HPDE6-E6E7 (cell line): Measurements from ENCODE around the gene TAF15.
A peak's percentile ranks its signal among the peaks of the same experiment; 100 is the strongest.

Experiments used
- DNase-seq: peaks from one replicate; pipeline ENCODE4 v3.0.0; 2011; ENCODE audit warnings: missing footprints; ENCODE audit errors: extremely low spot score

Gene TAF15

DNA sequence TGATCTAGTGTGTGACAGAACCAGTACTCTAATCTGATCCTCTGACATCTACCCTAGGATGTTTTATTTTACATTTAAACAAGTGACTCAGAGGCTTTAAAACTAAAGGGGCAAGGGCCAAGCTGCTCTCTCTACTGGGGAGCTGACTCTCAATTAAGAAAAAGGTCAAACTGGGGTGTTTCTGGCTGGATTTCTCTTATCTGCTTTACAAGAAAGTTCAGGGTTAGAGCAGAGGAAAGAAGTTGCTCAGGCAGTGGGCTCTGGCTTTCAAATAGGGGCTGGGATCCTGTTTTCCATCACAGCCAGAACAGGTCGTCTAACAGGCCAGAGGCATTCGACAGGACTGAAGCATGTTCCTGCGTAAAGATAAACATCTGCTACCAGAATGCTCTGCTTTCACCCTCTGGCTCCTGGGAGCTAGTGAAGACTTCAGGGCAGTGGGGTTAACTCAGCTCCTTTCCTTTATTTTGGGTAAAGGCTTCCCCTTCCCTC is 22.3 kb upstream of the TAF15 start:
- DNase-seq = no peak

DNA sequence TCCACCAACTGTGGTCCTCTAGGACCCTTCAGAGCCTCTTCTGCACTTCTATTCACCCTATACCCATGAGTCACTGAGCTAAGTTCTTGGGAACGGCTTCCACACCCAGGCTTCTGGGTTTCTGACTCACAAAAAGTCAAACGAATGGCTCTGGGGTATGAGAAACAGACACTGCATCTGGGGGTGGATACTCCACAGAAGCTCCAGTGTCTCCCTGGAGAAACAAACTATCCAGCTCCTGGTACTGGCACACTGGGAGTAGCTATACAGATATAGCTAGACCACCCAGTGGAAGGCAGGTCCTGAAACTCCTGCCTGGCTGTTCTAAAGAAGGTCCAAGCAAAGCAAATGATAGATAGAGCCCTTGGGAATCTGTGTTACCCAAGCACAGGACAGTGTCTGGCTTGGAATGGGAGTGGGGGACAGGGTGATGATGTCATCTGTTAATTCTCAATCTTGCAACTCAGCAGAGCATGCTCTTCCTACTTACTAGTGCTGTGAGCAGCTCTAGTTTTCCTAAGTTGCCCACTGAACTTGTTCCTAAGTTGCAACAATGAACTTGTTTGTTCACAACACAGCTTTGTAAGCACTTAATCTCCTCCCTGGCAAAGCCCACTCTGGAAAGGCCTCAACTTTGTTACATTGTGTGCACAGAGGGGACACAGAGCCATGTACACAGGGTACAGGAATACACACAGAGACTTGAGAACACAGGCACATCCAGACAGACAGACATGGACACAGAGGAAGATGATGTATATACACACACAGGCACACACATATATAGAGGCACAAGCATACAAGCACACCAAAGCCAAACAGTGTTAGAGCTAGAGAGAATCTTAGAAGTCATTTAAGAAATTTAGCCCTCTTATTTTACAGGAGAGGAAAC is 20.6 kb upstream of the TAF15 start:
- peak; percentile 89 for DNase-seq

DNA sequence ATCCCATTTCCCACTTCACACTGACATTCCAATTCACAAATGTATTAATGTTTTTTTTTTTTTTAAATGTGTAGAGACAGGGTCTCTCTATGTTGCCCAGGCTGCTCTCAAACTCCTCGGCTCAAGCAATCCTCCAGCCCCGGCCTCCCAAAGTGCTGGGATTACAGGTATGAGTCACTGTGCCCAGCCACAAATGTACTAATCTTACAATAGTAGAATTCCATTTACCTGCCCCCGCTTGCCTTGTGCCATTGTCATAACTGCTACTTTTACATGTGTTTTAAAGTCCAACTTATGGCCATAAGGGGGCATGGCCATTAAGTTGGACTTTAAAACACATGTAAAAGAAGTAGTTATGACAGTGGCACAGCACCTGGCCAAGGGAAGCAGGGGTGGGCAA is 18.4 kb upstream of the TAF15 start:
- no peak for DNase-seq

DNA sequence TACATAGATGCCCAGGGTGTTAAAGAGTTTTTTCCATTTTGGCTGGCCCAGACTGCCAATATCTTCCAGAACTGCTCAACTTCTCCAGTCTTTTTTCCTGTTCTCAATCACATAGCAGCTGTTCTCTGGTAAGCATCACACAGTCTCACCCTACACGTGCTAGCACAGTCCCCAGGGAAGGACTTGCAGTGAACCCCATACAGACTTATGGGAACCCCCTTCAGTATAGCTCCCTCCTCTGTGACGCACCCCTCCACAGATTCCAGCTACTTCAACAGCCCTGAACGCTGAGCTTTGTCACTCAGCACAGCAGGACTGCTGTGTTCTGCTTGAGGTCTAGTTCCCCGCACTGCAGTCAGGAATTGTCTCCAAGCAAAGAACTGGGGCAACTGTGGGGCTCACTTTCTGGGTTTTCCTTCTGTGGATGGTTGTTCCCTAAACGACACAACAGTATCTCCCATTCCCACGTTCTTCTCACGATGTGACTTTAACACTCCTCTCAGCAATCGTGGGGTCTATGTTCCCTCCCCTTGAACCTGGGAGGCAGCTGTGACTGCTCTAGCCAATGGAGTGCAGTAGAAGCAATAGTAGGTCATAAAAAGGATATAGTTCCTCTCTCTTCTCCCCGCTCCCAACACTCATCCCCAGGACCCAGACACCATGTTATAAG is 17.5 kb upstream of the TAF15 start:
- DNase-seq = no peak

DNA sequence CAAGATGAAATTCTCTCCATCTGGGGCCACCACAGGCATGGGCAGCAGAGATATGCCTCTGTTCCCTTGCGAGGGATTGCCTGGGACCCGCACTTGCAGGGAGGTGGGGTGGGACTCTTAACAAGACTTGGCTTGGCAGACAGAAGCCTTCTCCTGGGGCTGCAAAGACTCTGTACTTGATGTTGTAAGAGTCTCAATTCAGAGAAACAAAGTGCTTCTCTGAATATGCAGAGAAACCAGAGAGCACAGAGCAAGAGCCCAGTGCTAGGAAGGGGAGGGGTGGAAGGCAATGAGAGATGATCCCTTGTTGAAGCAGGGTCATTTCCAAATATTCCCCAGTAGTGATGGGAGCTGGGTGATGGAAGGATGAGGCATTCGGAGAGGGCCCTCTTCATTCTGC is 16.0 kb upstream of the TAF15 start:
- no peak for DNase-seq

DNA sequence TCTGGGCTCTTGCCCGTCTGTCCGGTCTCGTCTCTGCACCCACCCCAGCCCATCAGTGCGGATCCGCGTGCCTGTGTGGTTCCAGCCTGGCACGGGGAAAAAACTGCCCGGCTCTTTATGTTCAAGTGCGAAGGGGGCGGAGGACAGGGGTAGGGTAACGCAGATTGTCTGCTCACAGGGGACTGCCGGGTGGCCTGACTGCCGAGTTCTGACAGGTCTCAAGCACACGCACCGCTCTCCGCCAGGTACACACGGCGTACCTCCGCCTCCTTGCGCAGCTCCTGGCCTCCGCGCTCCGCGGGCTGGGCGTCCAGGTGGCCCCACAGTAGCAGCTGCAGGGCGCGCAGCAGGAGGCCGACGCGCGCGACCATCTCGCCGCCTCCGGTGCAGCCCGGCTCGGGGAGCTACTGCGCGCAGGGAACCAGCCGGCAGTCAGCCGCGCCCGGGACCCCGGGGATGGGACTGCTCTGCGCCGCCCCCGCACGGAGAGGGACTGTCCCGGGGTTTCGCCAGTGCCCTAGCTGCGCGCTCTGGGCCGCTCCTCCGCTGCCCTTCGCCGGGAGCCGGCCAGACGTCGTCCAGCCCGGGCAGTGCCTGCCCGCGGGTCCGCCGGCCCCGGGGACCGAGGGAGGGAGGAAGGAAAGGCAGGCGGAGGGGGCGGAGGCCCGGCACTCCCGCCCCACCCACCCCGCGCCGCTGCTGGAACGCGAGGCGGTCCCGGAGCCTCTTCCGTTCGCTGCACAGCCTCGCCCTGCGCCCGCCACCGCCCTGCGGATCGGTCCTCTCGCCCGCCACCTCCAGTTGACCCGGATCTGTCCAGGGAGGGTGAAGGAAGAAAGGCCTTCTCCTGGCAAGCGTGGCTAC is 14.0 kb upstream of the TAF15 start, which contains the start of gene MMP28:
TSS of gene MMP28 (minus strand) at position 635 of the 864 bp plus-strand sequence. CDS start at position 371, 264 bp downstream.
- DNase-seq = peak; percentile 70

DNA sequence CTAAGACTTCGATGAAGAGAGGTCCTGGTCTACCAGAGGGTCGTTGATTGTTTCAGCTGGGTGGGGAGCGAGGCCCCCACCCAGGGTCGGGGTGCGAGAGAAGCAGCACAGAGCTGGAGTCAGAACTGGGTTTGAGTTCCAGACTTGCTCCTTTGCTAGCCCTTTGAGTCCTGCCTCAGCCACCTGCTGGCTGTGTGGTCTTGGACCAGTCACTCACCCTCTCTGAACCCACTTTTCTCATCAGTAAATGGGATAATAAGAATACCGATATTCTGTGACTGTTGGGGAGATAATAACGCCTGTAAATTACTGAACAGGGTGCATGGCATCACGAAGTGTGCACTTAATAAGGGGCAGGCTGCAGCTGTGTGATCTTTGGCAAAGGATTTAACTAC is 13.4 kb upstream of the TAF15 start:
- no peak for DNase-seq

DNA sequence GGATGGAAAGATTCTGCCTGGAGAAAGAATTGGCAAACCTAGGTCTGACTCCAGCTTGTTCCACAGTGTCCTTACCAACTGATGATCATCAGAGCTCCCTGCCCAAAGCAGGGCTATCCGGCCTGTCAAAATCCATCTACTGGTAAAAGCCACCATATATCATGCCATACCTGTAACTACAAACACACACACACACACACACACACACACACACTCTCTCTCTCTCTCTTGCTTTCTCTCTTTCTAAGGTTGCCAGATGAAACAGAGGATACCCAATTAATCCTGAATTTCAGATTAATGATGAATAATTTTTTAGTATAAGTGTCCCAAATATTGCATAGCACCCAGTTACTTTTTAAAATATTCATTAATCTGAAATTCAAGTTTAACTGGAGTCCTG is 12.3 kb upstream of the TAF15 start:
- no peak for DNase-seq

DNA sequence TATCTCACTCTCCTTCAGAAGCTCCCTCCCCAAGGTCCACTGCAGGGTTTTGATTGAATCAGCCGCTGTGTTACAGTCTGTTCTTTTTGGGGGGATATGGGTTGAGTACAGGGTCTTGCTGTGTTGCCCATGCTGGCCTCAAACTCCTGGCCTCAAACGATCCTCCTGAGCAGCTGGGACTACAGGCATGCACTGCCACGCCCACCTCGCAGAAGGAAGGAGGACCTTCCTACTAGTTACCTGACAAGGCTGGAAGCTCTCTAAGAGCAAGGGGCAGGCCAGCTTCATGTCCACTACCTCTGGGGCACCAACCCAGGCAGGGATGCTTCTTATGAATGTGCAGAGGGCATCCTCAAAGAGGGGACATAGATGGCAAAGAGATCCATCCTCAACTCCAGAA is 11.9 kb upstream of the TAF15 start:
- DNase-seq = no peak

DNA sequence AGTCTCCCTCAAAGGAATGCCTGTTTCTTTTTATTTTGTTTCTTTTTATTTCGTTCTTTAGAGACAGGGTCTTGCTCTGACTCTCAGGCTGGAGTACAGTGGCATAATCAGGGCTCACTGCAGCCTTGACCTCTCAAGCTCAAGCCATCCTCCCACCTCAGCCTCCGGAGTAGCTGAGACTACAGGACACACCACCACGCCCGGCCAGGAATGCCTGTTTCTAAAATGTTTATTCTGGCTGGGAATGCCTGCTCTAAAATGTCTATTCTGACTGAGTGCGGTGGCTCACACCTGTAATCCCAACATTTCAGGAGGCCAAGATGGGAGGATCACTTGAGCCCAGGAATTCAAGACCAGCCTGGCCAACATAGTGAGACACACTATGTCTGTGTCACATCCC is 11.4 kb upstream of the TAF15 start:
- no peak for DNase-seq

DNA sequence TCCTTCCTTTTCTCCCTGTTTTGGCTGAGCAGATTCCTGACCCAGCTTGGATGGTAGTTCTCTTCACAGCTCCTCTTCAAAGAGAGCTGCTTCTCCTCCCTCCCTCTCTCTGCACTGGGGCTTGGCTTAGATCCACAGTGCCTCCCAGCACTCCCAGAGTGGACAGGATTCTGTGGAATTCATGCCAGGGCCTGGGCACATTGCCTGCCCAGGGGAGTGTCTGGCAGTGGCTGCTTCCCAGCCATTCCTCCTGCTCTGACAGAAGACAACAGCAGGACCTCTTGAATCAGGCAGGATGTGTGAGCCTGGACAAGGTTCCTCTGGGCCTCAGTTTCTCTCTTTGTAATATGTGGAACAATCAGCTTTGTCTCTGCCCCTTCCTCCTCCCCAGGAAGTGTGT is 9.3 kb upstream of the TAF15 start:
- no peak for DNase-seq

DNA sequence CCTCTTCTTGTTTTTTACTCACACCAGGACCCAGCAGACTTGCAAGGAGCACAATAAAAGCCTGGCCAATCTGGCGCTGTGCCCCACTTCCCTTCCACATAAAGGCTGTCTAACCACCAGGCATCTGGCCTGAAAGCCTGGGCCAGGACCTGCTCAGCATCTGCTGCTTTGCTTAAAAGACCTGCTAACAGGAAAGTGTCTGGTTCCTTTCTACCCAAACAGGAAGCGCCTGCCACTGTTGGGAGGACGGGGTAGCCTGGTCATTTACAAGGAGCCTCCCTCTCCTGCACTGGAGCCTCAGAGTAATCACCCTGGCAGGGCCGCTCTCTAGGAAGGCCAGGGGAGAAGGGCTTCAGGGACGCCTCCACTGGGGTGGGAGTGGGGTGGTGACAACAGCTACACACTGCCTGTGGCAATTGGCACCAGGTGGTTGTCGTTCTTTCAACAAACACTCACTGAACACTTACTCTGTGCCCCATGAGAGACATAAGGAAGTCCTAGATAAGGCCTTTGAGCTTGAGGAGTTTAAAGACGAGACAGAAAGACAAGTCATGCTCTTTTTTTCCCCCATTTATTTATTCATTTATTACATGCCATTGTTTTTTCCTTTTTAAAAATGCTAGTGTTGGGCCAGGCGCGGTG is 7.6 kb upstream of the TAF15 start:
- DNase-seq = no peak

DNA sequence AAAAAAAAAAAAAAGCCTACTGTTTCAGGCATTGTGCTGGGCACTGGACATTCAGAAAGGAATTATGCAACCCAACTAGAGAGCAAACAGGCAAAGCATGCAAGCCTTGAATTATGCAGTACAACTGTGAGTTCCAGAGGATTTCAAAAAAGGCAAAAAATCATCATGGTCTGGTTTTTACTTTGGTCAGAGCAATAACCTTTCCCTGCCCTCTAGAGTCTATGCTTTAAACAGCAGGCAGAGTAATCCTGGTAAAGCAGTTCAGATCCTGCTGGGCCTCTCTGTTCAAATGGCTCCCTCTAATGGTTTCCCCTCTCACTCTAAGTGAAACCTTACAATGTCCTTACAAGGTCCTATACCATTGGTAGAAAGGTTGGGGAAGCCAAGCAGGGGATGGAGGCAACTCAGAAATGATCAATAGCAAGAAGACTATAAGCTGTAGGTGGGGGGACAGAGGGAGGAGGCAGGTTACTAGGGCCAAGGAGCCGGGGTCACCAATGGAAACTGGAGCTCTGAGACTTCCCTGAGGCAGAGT is 4.6 kb upstream of the TAF15 start:
- DNase-seq = peak; percentile 89

DNA sequence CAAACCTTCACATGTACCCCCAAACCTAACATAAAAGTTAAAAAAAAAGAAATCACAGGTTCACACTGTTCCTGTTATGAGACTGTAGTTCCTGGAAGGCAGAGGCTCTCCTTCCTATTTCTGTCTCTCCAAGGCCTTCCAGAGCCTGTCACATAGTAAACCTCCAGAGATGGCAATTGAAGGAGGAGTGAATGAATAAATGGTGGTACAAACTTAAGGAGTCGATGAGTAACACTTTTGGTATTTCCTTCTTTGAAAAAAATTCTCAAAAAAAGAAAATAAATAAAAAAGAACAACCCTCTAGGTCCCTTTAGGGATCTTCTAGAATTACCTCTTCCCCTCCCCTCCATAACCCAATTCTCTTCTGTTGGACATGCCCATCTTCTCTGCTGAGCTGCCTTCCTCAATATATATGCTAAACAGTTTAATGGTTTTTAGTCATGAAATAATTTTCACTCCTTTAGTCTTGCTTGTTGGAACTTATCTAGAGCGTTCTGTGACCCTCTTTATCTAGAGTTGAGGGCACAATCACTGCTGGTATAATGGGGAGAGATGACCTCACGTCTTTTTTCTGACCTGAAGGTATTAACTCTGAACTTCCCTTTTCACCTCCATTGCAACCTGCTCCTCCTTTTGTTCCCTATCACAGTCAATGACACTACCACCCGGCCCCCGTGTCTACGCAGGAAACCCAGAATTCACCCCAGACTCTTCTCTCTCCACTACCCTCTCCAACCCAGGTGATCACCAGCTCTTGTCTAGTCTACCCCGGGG is 1.7 kb upstream of the TAF15 start:
- DNase-seq = no peak

DNA sequence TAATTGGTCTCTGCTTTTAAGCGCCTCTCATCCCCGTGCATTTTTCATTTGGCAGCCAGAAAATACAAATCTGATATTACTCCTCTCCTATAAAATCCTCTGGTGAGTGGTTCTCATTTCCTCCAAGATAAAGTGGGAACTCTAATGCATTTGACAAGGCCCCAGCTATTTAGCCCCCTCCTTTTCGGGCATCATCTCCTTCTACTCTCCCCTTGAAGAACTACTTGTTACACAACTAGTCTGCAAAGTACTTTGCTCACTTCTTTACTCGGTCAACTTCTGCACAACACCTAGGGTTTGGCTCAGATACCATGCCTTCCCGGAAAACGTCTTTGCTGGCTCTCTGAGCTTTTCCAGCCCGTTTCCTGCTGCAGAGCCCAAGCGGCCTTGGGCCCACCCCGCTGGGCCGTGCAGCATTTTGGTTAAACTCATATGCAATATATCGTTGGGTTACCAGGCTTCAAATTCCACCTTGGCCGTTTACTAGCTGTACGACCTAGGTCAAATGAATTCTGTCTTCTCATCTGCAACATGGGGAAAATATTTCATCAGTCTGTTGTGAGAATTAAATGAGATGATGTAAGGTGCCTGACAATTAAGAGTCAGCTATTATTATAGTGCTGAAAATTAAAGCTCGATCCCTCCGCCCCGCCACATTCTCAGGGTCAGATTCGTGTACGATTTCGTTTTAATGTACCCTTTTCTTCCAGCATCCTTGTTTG is 883 bp upstream of the TAF15 start:
- DNase-seq = no peak

DNA sequence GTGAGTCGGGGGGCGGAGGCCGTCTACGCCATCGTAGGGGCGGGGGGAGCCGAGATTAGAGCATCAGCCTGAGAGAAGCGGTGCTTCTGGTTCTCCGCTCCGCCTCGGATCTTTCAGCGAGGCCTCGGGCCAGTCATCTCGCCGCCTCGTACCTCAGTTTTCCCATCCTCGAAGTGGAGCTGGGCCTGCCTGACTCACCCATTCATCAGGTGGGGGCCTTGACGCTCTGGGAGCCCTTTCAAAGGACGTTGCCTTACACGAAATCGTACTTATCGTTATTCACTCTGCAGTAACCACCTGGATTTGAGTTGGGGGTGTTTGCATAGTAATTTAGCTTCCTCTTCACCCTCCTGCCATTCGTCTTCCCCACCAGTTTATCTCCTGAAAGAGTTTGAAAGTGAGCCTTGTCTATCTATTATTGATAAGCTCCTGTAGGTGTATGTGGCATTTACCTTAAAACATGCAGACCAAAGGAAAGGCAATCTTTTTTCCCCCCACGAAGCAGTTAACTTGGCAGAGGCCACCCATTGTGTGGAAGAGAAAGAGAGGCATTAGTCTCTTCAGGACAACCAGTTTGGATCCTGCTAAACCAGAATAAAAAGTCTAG is 674 bp downstream of the TAF15 start:
- no peak for DNase-seq

DNA sequence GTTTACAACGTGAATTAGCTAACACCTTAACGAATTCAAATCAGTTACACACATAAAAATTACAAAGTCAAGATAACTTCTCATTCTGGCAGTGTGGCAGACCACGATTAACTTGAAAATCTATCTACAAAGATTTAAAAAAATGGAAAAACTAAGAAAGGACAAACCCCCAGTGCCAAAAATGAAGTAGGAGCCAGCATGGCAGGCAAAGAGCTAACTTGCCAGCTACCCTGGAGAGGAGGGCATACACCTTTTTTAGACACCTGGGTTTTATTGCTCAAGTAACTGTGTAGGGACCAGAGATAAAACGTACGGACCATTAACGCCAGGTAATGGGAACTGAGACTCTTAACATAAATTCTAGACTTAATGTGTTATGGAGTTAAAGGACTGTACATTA is 2.5 kb downstream of the TAF15 start:
- DNase-seq = no peak

DNA sequence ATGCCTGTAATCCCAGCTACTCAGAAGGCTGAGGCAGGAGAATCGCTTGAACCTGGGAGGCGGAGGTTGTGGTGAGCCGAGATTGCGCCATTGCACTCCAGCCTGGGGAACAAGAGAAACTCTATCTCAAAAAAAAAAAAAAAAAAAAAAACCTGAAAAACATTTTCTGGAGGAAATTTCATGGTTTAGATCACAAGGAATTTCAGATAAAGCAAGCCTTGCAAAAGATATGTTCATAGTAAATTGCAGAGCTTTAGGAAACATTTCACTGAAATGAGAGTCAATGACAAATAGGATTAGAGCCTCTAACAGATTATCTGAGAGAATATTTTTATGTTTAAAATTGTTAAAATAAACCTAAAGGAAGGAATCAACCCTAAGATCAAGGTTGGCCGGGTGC is 3.2 kb downstream of the TAF15 start:
- DNase-seq = no peak

DNA sequence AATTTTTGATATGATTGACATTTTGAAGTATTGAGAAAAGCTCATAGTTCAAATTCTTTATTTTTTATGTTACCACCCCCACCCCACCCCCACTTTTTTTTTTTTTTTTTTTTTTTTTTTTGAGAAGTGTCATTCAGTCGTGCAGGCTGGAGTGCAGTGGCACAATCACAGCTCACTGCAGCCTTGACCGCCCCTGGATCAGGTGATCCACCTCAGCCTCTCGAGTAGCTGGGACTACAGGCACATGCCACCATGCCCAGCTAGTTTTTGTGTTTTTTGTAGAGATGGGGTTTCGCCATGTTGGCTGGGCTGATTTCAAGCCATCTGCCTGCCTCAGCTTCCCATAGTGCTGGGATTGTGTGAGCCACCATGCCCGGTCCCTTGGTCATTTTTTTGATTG is 7.4 kb downstream of the TAF15 start:
- no peak for DNase-seq
